ENCODE results near the gene COPE. TPM values are rescaled to one million over a fixed set of nuclear protein-coding genes. Genes with fewer than 3 reads are reported as not detected.
"Not testable (repeated sequence)": the region's sequence is repeated elsewhere in the genome, so short reads cannot be mapped to it uniquely, and the experiment has no call there.

The COPE gene
- total RNA-seq, 2 donors from 2014 or later: 134 to 266 TPM

DNA sequence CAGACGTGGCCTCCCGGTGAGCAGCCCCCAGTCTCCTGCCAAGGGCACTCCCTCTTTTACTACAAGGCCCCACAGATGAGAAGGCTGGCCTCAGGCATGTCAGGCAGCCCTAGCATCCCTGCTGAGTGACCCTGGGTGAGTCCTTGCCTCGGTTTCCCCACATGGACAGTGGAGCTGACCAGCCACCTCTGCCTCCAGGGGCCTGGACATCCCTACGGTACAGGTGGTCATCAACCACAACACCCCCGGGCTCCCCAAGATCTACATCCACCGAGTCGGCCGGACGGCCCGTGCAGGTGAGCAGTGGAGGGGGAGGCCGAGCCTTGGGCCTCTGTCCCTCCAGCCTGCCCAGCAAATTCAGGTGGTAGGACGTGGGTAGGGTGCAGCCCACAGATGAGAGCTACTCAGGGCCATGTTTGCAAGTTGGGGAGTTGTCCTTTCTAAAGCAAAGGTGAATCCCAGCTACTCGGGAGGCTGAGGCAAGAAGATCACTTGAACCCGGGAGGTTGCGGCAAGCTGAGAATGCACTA is 5.6 kb upstream of the COPE start:
- DNase-seq (ENCODE audit: low spot score) (no peak), ATAC-seq (ENCODE audit: insufficient number of reproducible peaks, low FRiP score, low read depth) (no peak)
- no peak overlapping the region for H3K4me3 ChIP-seq
- peaks cover 8 to 15% of the 10 kb centered on the region in 2 donors for H3K4me1 ChIP-seq (ENCODE audit: control insufficient read depth in 1 of 2, low read depth in 2 of 2)
- H3K27ac ChIP-seq: no peak overlapping the region
- no peaks in the 10 kb centered on the region for H3K9me3 ChIP-seq
- H3K27me3 ChIP-seq (replicated peaks; ENCODE audit: insufficient read depth): no peaks in the 10 kb centered on the region
- TF ChIP-seq CTCF (IDR thresholded peaks at IDR 0.05): no peak
- peaks cover 53% of the 10 kb centered on the region for H3K36me3 ChIP-seq

DNA sequence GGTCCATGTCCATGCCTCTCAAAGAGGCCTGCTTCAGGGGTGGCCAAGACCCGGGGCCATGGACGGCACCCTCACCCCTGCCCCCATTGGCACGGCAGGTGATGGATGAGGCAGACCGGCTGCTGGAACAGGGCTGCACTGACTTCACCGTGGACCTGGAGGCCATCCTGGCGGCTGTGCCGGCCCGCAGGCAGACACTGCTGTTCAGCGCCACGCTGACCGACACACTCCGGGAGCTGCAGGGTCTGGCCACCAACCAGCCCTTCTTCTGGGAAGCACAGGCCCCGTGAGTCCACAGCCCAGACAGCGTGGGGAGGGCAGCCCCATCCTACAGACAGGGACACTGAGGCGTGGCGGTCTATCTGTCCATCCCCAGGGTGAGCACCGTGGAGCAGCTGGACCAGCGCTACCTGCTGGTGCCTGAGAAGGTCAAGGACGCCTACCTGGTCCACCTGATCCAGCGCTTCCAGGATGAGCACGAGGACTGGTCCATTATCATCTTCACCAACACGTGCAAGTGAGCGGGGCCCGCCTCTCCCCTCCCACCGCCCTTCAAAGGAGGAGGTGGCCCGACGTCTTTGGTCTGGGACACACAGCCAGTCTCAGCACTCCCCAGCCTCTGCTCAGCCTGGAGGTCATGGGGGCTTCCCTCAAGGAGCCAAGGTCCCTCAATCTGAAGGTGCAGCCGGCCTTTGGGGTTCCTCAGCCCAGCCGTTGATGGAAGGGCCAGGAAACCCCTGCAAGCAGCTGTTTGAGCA is 3.2 kb upstream of the COPE start:
- no peaks in the 10 kb centered on the region for H3K27me3 ChIP-seq (replicated peaks; ENCODE audit: insufficient read depth)
- DNase-seq (ENCODE audit: low spot score) (no peak), ATAC-seq (ENCODE audit: insufficient number of reproducible peaks, low FRiP score, low read depth) (no peak)
- H3K4me3 ChIP-seq: no peak overlapping the region
- TF ChIP-seq CTCF (IDR thresholded peaks at IDR 0.05): no peak
- H3K4me1 ChIP-seq (ENCODE audit: control insufficient read depth in 1 of 2, low read depth in 2 of 2): peaks cover 17 to 29% of the 10 kb centered on the region in 2 donors
- H3K9me3 ChIP-seq: no peaks in the 10 kb centered on the region
- H3K36me3 ChIP-seq: peaks cover 43% of the 10 kb centered on the region
- H3K27ac ChIP-seq: no peak overlapping the region

- no peak for DNase-seq (ENCODE audit: low spot score)
- H3K27me3 ChIP-seq (replicated peaks; ENCODE audit: insufficient read depth): no peaks in the 10 kb centered on the region
- H3K4me1 ChIP-seq (ENCODE audit: control insufficient read depth in 1 of 2, low read depth in 2 of 2): peaks cover 17 to 34% of the 10 kb centered on the region in 2 donors
- ATAC-seq (ENCODE audit: insufficient number of reproducible peaks, low FRiP score, low read depth): no peak
- H3K27ac ChIP-seq: no peak overlapping the region
- H3K9me3 ChIP-seq: no peaks in the 10 kb centered on the region
- no peak for TF ChIP-seq CTCF (IDR thresholded peaks at IDR 0.05)
- no peak overlapping the region for H3K4me3 ChIP-seq
- peaks cover 40% of the 10 kb centered on the region for H3K36me3 ChIP-seq
Observed at GRCh38 chr19:18921593-18921992, 2.4 kb upstream of the COPE start.

DNA sequence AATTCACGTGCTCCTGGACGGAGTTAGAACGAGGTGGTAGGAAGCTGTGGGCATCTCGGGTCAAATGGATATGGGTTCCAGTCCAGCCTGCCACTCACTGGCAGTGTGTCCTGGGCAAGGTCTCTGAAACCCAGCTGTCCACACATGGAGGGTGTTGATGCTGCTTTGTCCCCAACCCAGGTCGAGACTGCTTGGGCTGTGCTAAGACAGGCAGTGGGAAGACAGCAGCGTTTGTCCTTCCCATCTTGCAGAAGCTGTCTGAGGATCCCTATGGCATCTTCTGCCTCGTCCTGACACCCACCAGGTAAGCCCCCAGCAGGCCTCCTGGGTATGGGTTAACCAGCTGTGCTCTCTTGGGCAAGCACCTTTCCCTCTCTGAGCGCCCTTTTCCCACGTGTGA is 1.2 kb upstream of the COPE start:
- TF ChIP-seq CTCF (IDR thresholded peaks at IDR 0.05): no peak
- H3K4me1 ChIP-seq (ENCODE audit: control insufficient read depth in 1 of 2, low read depth in 2 of 2): peaks cover 17 to 34% of the 10 kb centered on the region in 2 donors
- no peaks in the 10 kb centered on the region for H3K27me3 ChIP-seq (replicated peaks; ENCODE audit: insufficient read depth)
- H3K4me3 ChIP-seq: peak overlapping the region; percentile 94
- DNase-seq (ENCODE audit: low spot score): no peak
- H3K36me3 ChIP-seq: peaks cover 33% of the 10 kb centered on the region
- H3K9me3 ChIP-seq: no peaks in the 10 kb centered on the region
- no peak for ATAC-seq (ENCODE audit: insufficient number of reproducible peaks, low FRiP score, low read depth)
- peak overlapping the region in 1 of 2 donors; percentile 83 for H3K27ac ChIP-seq

GRCh38 chr19:18919900-18920214 is 670 bp upstream of the COPE start:
- TF ChIP-seq CTCF (IDR thresholded peaks at IDR 0.05): no peak
- ATAC-seq (ENCODE audit: insufficient number of reproducible peaks, low FRiP score, low read depth) (no peak), DNase-seq (ENCODE audit: low spot score) (no peak)
- peak overlapping the region; percentile 94 for H3K4me3 ChIP-seq
- H3K4me1 ChIP-seq (ENCODE audit: control insufficient read depth in 1 of 2, low read depth in 2 of 2): peaks cover 17 to 34% of the 10 kb centered on the region in 2 donors
- peak overlapping the region; percentile 60 to 83 for H3K27ac ChIP-seq
- H3K36me3 ChIP-seq: peaks cover 28% of the 10 kb centered on the region
- no peaks in the 10 kb centered on the region for H3K9me3 ChIP-seq
- no peaks in the 10 kb centered on the region for H3K27me3 ChIP-seq (replicated peaks; ENCODE audit: insufficient read depth)

GRCh38 chr19:18917593-18917992 is 1.6 kb downstream of the COPE start:
- Histone ChIP-seq H3K4me1 (ENCODE audit: control insufficient read depth in 1 of 2, low read depth in 2 of 2) (peaks cover 17 to 34% of the 10 kb centered on the region in 2 donors), H3K36me3 (peaks cover 20% of the 10 kb centered on the region)
- not testable (repeated sequence) for H3K27me3 ChIP-seq (replicated peaks; ENCODE audit: insufficient read depth); H3K27ac ChIP-seq; H3K4me3 ChIP-seq; ATAC-seq (ENCODE audit: insufficient number of reproducible peaks, low FRiP score, low read depth); DNase-seq (ENCODE audit: low spot score); H3K9me3 ChIP-seq

Data from thoracic aorta (tissue), 2 donors.